Spleen (tissue), 7 donors: Measurements from ENCODE around the gene ALG6.

Experiments used
- POLR2A ChIP-seq, 3 donors: fragments of 450-650 bp; IDR thresholded peaks; one replicate each; pipeline ENCODE4 v1.5.1; 2017; ENCODE audit warnings: antibody characterized with exemption in 3 of 3, mild to moderate bottlenecking in 1 of 3
- TF ChIP-seq, protein P1 (sequence below), 11 experiments: fragments of 200-600 bp in 7 of 11; fragments of 450-650 bp in 4 of 11; sonication (generic) in 4 of 11; IDR thresholded peaks in 8 of 11; conservative IDR thresholded peaks in 3 of 11; 1 replicate in 7 of 11; 2 replicates in 4 of 11; pipeline versions ENCODE4 v1.4.0 to v1.8.0; 2016 to 2021; ENCODE audit warnings: antibody characterized with exemption in 11 of 11, inconsistent platforms in 4 of 11, mild to moderate bottlenecking in 1 of 11
- donor health status: DM: no; HTN: no; CAD: no; lungs with moderate emphysema.
- donor health status: DM: no; HTN: no; CAD: no.
- donor health status: DM: no; HTN: no; CAD: no.

DNA sequence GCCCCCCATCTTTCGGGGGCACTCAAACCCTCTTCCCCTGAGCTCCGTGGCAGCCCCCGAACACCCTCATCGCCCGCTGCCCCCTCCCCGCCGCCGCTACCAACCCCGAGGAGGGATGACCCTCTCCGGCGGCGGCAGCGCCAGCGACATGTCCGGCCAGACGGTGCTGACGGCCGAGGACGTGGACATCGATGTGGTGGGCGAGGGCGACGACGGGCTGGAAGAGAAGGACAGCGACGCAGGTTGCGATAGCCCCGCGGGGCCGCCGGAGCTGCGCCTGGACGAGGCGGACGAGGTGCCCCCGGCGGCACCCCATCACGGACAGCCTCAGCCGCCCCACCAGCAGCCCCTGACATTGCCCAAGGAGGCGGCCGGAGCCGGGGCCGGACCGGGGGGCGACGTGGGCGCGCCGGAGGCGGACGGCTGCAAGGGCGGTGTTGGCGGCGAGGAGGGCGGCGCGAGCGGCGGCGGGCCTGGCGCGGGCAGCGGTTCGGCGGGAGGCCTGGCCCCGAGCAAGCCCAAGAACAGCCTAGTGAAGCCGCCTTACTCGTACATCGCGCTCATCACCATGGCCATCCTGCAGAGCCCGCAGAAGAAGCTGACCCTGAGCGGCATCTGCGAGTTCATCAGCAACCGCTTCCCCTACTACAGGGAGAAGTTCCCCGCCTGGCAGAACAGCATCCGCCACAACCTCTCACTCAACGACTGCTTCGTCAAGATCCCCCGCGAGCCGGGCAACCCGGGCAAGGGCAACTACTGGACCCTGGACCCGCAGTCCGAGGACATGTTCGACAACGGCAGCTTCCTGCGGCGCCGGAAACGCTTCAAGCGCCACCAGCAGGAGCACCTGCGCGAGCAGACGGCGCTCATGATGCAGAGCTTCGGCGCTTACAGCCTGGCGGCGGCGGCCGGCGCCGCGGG, 44.2 kb upstream of the ALG6 start:
- TF ChIP-seq POLR2A (IDR thresholded peaks at IDR 0.05), result no peak
- TF ChIP-seq, protein P1, sequence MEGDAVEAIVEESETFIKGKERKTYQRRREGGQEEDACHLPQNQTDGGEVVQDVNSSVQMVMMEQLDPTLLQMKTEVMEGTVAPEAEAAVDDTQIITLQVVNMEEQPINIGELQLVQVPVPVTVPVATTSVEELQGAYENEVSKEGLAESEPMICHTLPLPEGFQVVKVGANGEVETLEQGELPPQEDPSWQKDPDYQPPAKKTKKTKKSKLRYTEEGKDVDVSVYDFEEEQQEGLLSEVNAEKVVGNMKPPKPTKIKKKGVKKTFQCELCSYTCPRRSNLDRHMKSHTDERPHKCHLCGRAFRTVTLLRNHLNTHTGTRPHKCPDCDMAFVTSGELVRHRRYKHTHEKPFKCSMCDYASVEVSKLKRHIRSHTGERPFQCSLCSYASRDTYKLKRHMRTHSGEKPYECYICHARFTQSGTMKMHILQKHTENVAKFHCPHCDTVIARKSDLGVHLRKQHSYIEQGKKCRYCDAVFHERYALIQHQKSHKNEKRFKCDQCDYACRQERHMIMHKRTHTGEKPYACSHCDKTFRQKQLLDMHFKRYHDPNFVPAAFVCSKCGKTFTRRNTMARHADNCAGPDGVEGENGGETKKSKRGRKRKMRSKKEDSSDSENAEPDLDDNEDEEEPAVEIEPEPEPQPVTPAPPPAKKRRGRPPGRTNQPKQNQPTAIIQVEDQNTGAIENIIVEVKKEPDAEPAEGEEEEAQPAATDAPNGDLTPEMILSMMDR (IDR thresholded peaks at IDR 0.05 in 8 of 11, conservative IDR thresholded peaks at IDR 0.05 in 3 of 11), result no peak
